WERI-Rb-1 (cell line): ENCODE results near the gene ALG12.

Source experiments
- DNase-seq: peaks from one replicate; pipeline ENCODE4 v3.0.0-alpha.2; 2020
- H3K27ac ChIP-seq: fragments of 250-450 bp; sonication (Bioruptor Pico); 2 replicates; pipeline ENCODE4 v1.5.1; 2020; ENCODE audit warnings: mild to moderate bottlenecking, moderate library complexity
- H3K27me3 ChIP-seq: fragments of 250-450 bp; sonication (Bioruptor Pico); 2 replicates; pipeline ENCODE4 v1.5.1; 2021; ENCODE audit warnings: mild to moderate bottlenecking, low read depth, moderate library complexity; ENCODE audit not compliant: insufficient read depth, severe bottlenecking
- H3K36me3 ChIP-seq: fragments of 250-450 bp; sonication (Bioruptor Pico); 2 replicates; pipeline ENCODE4 v1.5.1; 2020; ENCODE audit warnings: mild to moderate bottlenecking, moderate library complexity
- H3K4me3 ChIP-seq: 2 replicates; pipeline ENCODE4 v1.5.1; 2011; ENCODE audit warnings: low read depth, mild to moderate bottlenecking, control low read depth, low read length
- H3K9me3 ChIP-seq: fragments of 250-450 bp; sonication (Bioruptor Pico); 2 replicates; pipeline ENCODE4 v1.5.1; 2021; ENCODE audit warnings: mild to moderate bottlenecking, moderate library complexity; ENCODE audit not compliant: severe bottlenecking
- TF ChIP-seq, protein P1 (sequence below): IDR thresholded peaks from 2 replicates; pipeline ENCODE4 v1.5.1; 2011; ENCODE audit warnings: low read depth, mild to moderate bottlenecking, control low read depth, inconsistent platforms, low read length

Gene ALG12

DNA sequence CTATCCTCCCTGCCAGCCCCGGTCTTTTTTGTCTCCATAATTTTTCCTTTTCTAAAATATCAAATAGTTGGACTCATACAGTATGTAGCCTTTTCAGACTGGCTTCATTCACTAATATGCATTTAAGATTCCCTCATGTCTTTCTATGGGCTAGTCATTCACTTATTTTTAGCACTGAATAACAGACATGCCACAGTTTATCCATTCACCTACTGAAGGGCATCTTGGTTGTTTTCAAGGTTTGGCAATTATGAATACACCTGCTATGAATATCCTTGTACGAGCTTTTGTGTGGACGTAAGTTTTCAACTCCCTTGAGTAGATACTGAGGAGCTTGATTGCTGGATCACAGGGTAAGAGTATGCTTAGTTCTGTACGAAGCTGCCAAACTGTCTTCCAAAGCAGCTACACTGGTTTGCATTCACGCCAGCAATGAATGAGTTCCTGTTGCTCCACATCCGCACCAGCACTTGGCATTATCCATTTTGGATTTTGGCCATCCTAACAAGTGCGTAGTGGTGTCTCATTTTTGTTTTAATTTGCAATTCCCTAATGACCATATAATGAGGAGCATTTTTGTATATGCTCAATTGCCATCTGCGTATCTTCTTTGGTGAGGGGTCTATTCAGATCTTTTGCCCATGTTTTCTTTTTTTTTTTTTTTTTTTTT, 21.1 kb downstream of the ALG12 start:
- peaks cover 30% of the 10 kb centered on the region for H3K36me3 ChIP-seq
- H3K27me3 ChIP-seq = no peaks in the 10 kb centered on the region
- TF ChIP-seq, protein P1, sequence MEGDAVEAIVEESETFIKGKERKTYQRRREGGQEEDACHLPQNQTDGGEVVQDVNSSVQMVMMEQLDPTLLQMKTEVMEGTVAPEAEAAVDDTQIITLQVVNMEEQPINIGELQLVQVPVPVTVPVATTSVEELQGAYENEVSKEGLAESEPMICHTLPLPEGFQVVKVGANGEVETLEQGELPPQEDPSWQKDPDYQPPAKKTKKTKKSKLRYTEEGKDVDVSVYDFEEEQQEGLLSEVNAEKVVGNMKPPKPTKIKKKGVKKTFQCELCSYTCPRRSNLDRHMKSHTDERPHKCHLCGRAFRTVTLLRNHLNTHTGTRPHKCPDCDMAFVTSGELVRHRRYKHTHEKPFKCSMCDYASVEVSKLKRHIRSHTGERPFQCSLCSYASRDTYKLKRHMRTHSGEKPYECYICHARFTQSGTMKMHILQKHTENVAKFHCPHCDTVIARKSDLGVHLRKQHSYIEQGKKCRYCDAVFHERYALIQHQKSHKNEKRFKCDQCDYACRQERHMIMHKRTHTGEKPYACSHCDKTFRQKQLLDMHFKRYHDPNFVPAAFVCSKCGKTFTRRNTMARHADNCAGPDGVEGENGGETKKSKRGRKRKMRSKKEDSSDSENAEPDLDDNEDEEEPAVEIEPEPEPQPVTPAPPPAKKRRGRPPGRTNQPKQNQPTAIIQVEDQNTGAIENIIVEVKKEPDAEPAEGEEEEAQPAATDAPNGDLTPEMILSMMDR = no peak
- H3K4me3 ChIP-seq = no peak overlapping the region
- DNase-seq = no peak
- no peak overlapping the region for H3K27ac ChIP-seq
- no peaks in the 10 kb centered on the region for H3K9me3 ChIP-seq

DNA sequence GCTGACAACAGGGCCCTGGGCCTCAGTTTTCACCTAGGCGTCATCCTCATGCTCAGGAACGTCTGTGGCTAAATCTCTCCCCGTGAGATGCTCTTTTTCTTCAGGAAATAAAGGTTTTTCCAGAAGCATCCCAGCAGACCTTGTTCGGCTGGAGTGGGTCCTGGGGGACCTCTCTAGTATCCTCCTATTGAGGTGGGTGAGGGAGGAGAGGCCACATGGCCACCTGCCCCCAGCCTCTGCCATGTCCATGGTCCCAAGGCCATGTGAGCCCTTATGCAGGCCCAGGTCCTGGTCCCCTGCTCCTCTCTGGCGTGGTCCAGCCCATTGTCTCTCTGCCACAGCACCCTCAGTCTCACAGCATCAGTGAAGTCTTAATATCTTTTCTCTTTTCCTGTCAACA, 22.0 kb downstream of the ALG12 start:
- no peak for DNase-seq
- no peaks in the 10 kb centered on the region for H3K27me3 ChIP-seq
- H3K27ac ChIP-seq = no peak overlapping the region
- no peak overlapping the region for H3K4me3 ChIP-seq
- no peaks in the 10 kb centered on the region for H3K9me3 ChIP-seq
- H3K36me3 ChIP-seq = peaks cover 32% of the 10 kb centered on the region
- TF ChIP-seq, protein P1 = no peak

DNA sequence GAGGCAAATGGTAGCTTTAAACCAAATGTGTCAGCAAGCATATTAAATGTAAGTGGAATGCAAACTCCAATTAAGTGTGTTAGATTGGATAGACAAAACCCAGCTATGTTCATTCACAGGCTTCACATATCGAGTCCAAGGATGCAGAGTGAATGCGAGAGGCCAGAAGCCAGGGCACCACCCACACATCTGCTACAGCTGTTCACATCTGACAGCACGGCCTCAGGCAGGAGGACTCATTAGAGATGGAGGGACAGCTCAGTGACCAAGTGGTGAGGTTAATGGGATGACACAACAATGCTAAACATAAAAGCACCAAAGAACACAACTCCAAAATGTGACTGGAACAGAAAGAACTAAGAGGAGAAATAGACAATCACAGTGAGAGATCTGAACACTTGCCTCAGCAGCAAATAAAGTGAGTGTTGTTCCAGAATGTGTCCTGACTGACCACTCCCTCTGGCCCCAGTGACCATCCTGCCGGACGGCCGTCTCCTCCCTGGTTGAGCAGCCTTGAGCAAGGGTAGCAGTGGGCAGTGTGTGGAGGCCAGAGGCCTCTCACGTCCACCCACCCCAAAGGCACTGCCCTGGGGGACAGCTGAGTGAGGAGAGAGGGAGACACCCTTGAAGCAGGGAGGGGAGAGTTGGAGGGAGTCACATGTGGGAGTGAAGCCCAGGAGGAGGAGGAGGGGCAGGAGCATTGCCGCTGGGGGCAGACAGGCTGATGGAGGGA, 23.8 kb downstream of the ALG12 start:
- TF ChIP-seq, protein P1 = no peak
- no peaks in the 10 kb centered on the region for H3K27me3 ChIP-seq
- H3K9me3 ChIP-seq = no peaks in the 10 kb centered on the region
- H3K4me3 ChIP-seq = no peak overlapping the region
- no peak overlapping the region for H3K27ac ChIP-seq
- no peak for DNase-seq
- H3K36me3 ChIP-seq = peaks cover 38% of the 10 kb centered on the region

DNA sequence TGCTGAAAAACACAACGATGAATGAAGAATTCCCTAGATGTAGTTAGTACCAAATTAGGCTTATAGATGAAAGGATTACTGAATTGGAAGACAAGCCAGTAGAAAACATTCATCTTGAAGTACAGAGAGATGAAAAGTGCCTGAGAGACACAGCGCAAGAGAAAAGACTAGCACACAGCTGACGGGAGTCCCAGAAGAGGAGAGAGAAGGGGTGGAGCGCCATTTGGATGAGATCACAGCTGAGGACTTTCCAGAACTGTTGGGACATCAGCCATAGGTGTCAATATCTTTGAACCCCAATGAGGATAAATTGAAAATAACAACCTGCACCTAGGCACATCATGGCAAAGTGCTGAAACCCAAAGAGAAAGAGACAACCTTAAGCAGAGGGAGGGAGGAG, 25.2 kb downstream of the ALG12 start:
- TF ChIP-seq, protein P1 = no peak
- Histone ChIP-seq H3K36me3 (peaks cover 46% of the 10 kb centered on the region), H3K4me3 (no peak overlapping the region), H3K27ac (no peak overlapping the region), H3K9me3 (no peaks in the 10 kb centered on the region), H3K27me3 (no peaks in the 10 kb centered on the region)
- DNase-seq = no peak

DNA sequence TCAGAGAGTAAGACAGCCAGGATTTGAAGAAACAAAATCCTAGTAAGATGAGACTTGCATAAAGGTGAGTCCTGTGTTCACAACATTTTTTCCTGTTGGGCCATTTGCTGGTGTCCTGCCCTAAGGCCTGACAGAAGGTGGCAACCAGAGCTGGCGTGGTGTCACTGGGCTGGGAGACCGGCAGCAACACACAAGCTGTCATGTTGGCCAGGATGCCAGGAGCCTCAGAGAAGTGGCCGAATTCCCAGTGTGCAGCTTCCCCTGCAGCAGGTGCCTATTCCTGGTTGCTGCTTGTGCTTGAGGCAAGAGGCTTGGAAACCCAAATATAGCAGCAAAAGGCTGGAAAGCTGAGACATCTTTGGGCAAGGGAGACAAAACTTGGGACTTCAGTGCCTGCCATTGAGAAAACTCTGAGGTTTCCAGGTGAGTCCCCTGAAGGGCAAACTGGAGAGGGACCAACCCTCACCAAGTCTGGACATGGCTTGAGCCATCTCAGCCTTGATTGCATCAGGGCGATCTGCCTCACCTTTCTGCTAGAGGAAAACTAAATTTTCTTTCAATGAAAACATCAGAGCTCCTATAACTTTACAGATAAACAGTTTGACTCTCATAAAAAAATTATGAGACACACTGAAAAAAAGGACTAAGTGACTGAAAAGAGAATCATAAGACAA, 25.9 kb downstream of the ALG12 start:
- H3K36me3 ChIP-seq = peaks cover 49% of the 10 kb centered on the region

More for the DNA sequence above, 25.9 kb downstream of the ALG12 start:
- no peak overlapping the region for H3K4me3 ChIP-seq
- DNase-seq = no peak
- H3K9me3 ChIP-seq = no peaks in the 10 kb centered on the region
- H3K27me3 ChIP-seq = no peaks in the 10 kb centered on the region
- TF ChIP-seq, protein P1 = no peak
- no peak overlapping the region for H3K27ac ChIP-seq
